GM12872 (cell line): ENCODE data around the gene DUSP22.

Source experiments
- TF ChIP-seq, protein P1 (sequence below): IDR thresholded peaks from 3 replicates; pipeline ENCODE4 v1.5.1; 2011; ENCODE audit warnings: low read depth, mild to moderate bottlenecking, low read length, moderate library complexity; ENCODE audit not compliant: insufficient read depth

Gene DUSP22

DNA sequence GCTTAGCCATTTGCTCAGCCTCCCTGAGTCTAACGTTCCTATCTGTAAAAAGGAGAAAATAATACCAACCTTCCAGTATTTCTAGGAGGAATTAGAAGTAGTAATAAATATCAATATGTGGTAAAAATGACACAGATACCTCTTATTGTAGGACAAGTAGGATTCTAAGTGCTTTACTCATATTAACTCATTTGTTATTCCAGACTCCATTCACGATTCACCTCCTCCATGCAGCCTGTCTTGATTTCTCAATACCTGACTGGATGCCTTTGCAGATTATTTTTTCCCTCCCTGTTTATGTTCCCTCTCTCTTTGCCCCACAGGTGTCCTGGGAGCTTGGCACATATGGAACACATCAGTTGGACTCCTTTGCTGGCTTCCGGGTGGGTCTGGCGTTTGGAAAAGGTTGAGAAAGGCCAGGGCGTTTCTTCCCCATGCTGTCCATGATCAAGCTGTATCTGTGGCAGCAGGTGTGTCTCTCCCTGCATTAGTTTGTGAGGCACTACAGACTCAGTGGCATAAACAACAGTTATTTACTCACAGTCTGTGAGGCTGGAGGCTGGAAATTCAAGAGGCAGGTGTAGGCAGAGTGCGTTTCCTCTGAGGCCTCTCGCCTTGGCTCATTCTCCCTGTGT lies 10.7 kb upstream of the DUSP22 start:
- TF ChIP-seq, protein P1, sequence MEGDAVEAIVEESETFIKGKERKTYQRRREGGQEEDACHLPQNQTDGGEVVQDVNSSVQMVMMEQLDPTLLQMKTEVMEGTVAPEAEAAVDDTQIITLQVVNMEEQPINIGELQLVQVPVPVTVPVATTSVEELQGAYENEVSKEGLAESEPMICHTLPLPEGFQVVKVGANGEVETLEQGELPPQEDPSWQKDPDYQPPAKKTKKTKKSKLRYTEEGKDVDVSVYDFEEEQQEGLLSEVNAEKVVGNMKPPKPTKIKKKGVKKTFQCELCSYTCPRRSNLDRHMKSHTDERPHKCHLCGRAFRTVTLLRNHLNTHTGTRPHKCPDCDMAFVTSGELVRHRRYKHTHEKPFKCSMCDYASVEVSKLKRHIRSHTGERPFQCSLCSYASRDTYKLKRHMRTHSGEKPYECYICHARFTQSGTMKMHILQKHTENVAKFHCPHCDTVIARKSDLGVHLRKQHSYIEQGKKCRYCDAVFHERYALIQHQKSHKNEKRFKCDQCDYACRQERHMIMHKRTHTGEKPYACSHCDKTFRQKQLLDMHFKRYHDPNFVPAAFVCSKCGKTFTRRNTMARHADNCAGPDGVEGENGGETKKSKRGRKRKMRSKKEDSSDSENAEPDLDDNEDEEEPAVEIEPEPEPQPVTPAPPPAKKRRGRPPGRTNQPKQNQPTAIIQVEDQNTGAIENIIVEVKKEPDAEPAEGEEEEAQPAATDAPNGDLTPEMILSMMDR = no peak

GRCh38 chr6:282177-282866 lies 10.0 kb upstream of the DUSP22 start:
- TF ChIP-seq, protein P1 = no peak

DNA sequence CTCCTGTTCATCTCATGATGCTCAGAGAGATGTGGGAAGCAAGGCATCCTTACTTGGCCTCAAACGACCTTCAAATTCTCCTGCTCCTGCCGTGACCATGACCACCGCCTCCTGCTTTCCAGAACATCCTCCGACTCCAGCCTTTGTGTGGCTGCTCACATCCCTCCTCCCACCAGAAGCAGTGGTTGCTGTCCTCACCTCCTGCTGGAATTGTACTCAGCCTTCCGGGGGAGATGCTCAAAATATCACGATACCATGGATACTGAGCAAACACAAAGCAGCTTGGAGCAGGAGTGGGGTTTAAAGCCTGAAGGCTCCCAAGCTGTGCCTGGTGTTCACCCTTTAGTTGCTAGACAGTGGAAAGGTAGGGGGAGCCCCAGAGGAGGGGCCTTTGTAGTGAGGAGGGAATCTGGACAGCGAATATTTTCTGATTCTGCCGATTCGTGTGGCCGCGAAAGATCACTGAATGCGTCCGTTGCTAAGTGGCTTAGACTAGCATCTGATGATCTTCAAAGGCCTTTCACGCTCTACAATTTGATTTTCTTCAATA lies 9.3 kb upstream of the DUSP22 start:
- TF ChIP-seq, protein P1 = no peak

DNA sequence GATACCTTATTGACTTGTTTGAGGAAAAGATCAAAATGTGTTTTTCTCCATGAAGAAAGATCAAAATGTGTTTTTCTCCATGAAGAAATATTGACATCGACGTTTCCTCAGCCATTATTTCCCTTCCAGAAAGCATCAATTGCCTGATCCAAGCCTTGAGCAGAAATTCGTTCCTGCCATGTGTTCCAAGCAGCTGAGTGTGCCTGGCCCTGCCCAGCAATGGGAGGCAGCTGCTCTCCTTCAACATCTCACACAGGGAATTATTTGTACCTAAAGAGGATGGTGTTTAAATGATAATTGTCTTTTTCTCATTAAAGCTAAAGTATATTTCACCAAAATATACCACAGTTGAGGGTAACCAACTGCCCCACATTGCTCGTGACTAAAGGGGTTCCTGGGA lies 7.8 kb upstream of the DUSP22 start:
- TF ChIP-seq, protein P1 = no peak

- TF ChIP-seq, protein P1 = no peak
These were observed 7.1 kb upstream of the DUSP22 start for GRCh38 chr6:285030-285771.

GRCh38 chr6:286681-287488 lies 5.4 kb upstream of the DUSP22 start:
- TF ChIP-seq, protein P1 = no peak
